Lung microvascular endothelial cell (primary cell): Measurements from ENCODE around the gene FADS6. TPM values are rescaled to one million over a fixed set of nuclear protein-coding genes. Genes with fewer than 3 reads are reported as not detected.
A peak's percentile ranks its signal among the peaks of the same experiment; 100 is the strongest.
"Not testable (repeated sequence)": the region's sequence is repeated elsewhere in the genome, so short reads cannot be mapped to it uniquely, and the experiment has no call there.

ENCODE experiments used
- DNase-seq, 2 donors: peaks; one replicate each; pipeline versions ENCODE4 v3.0.0 to v3.0.0-alpha.2; 2010; ENCODE audit warnings: low read depth in 2 of 2
- total RNA-seq: library from RNA; depleted of rRNA; stranded (reverse); fragments of >200 nt; gene quantifications from 2 replicates; pipeline ENCODE4 v1.2.1, GENCODE V29; 2014

Gene FADS6
- total RNA-seq, 1 donor from 2014 or later: not detected

DNA sequence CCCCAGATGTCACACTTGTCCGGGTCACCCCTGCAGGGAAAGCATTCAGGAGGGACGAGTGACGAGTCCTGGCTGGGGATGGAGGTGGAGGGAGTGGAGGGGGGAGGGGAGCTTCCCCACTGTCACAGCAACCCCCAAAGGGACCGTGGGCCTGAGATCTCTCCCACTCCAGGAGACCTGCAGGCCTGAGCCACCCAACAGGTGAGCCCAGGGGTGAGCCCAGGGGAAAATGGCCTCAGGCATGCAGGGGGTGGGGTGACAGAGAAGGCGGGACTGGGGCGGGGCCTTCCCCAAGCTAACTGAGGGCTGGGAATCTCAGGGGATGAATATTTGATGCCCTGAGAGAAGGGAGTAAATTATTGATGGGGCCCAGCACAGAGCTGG is 27.2 kb upstream of the FADS6 start:
- DNase-seq: no peak

DNA sequence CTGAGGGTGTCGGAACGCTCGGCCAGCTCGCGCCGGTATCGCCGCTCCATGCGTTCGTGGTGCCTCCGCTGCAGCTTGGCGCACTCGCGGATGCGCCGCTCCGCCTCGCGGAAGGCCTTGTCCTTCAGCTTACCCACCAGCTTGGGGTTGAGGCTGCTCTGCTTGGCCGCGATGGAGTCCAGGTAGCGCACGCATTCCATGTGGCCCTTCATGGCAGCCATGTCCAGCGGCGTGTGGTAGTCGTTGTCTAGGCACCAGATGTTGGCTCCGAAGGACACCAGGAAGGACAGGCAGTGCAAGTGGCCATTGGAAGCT is 26.8 kb upstream of the FADS6 start:
- DNase-seq: no peak

DNA sequence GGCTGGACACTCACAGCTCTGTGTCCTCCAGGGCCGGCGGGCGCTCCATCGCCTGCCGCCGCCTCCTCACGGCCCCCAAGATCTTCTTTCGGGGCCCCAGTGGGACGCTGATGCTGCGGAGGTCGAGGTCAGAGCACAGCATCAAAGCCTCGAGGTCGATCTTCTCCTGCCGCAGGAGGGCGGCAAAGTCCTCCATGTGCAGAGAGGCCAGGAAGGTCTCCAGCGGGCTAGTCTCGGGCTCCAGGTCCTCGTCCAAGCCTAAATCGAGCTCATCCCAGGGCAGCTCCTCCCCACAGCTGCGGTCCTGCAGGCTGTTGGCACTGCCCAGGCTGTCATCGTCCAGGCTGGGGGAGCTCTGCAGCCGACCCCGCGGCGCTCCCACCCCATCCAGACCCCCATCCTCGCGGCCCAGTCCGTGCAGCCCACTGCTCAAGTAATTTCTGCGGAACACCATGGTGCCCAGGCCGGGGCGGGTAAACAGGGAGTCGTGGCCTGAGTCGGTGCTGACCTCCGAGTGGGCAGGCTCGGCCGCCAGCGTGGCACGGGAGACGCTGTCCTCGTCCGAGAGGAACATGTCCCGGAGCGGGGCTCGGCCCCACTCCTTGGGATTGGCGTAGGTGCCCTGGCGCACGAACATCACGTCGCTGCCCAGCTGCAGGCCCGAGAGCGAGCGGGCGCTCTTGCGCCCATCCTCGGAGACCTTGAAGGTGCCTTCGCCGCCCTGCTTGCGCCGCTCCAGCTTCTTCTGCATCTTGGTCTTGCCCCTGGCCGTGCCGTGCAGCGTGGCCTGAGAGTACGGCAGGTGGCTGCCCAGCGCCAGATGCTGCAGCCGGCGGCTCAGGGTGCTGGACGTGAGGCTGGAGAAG is 26.2 kb upstream of the FADS6 start:
- DNase-seq: peak; percentile 19 to 21

DNA sequence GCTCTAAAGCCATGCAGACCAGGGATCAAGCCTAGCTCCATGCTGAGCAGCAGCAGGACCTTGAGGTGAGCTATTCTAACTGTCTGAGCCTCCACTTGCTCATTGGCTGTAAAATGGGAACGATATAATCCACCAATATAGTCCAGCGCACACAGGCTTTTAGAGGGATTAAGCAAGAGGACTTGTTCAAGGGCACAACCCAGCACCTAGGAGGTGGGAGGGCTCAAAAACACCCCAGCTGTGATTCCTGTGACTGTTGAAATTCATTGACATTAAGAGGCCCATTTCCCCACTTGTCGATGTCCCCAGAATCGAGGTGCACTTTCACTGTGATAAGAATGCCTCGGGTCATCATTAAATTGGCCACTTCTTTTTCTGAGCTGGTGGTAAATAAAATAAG is 25.5 kb upstream of the FADS6 start:
- no peak for DNase-seq

DNA sequence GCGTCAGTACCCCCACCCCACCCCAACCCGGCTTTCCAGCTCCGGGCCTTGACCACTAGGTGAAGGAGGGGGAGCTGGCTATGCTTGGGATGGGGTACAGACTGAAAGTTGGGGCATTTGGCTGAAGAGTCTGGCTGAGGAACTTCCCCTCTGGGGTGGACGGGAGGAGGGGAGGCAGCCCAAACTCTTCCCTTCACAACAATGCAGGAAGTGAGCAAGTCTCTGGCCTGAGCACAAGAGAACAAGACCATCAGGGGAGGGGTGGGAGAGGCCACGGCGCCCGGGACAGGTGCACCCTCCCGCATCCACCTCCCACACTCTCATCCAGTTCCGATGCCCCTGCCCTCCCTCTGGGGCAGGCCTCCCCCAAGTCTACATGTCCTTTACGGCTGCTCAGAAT is 24.0 kb upstream of the FADS6 start:
- DNase-seq: no peak

DNA sequence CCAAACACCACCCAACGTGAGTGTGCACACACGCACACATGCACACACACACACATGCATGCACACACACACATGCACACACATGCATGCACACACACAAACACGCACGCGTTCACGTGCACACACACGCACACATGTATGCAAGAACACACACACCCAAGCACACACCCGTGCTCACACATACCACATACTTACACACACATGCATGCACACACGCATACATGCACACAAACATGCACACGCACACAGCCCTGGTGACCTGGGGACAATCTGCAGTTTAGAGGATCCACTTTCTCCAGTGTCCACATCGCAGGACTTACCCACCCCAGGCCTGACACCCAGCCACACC is 23.4 kb upstream of the FADS6 start:
- no peak for DNase-seq

DNA sequence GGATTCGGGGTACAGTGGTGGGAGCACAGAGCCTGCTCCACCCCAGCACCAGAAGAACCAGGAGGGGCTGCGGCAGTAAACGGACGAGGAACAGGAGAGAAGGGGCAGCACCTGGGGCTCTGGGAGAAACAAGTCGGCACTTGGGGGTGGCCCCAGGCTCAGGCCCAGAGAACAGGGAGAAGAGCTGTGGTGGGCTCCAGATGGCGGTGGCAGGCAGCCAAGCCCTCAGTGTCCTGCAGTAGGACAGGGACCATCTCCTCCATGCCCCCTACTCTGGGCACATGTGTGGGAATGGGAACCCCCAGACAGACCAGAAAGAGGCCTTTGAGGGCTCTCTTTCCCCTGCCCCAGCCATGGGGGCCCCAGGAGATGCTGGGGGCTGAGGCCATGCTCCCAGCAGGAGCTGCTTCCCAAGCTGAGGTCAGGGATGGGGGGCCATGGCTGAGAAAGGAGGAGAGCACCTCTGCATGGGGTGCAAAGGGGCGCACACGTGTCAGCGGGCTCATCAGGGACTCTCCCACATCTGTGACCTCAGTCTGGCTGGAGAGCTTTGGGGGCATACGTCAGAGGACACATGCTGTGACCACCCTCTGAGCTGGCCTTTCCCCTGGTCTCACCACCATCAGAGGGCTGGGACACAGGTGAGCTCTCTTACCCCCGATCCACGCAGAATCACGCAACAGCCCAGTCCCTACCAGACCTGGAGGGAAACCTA is 22.9 kb upstream of the FADS6 start:
- DNase-seq: no peak

DNA sequence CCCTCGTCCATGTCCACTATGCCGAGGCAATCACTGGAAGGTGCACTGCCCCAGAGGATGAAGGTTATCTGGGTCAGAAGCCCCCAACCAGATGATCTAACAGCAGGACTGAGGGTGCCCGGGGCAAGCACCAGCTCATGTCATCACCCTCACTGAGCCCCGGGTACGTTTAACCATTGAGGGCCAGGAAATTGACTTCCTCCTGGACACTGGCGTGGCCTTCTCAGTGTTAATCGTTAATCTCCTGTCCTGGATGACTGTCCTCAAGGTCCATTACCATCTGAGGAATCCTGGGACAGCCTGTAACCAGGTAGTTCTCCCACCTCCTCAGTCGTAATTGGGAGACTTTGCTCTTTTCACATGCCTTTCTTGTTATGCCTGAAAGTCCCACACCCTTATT is 18.0 kb upstream of the FADS6 start:
- not testable (repeated sequence) for DNase-seq

DNA sequence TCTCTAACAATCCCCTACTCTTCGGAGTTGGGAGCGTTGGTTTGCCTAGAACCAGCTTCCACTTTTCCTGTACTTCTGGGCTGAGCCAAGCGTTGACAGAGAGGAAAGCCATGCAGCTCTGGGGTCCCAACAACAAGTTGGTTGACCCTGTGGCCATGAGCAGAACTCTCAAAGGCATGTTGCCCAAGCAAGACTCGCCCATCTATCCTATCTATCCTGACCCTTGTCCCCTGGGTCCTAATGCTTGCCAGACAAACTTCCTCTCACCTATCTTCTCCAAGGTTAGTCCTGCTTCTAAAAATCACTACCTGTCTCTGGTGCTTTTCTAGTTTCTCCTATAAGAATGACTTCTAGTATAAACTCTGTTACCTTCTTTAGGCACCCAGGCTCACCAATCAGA is 15.7 kb upstream of the FADS6 start:
- not testable (repeated sequence) for DNase-seq

DNA sequence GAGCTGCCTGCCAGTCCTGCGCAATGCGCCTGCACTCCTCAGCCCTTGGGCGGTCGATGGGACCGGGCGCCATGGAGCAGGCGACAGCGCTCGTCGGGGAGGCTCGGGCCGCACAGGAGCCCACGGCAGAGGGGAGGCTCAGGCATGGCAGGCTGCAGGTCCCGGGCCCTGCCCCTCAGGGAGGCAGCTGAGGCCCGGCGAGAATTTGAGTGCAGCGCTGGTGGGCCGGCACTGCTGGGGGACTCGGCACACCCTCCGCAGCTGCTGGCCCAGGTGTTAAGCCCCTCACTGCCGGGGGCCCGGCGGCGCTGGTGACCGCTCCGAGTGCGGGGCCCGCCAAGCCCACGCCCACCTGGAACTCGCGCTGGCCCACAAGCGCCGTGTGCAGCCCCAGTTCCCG is 13.6 kb upstream of the FADS6 start:
- DNase-seq: no peak

DNA sequence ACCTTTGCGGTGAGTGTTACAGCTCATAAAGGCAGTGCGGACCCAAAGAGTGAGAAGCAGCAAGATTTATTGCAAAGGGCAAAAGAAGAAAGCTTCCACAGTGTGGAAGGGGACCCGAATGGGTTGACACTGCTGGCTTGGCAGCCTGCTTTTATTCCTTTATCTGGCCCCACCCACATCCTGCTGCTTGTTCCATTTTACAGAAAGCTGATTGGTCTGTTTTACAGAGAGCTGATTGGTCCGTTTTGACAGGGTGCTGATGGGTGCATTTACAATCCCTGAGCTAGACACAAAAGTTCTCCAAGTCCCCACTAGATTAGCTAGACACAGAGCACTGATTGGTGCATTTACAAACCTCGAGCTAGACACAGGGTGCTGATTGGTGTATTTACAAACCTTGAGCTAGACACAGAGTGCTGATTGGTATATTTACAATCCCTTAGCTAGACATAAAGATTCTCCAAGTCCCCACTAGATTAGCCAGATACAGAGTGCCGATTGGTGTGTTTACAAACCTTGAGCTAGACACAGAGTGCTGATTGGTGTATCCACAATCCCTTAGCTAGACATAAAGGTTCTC is 12.9 kb upstream of the FADS6 start:
- not testable (repeated sequence) for DNase-seq

DNA sequence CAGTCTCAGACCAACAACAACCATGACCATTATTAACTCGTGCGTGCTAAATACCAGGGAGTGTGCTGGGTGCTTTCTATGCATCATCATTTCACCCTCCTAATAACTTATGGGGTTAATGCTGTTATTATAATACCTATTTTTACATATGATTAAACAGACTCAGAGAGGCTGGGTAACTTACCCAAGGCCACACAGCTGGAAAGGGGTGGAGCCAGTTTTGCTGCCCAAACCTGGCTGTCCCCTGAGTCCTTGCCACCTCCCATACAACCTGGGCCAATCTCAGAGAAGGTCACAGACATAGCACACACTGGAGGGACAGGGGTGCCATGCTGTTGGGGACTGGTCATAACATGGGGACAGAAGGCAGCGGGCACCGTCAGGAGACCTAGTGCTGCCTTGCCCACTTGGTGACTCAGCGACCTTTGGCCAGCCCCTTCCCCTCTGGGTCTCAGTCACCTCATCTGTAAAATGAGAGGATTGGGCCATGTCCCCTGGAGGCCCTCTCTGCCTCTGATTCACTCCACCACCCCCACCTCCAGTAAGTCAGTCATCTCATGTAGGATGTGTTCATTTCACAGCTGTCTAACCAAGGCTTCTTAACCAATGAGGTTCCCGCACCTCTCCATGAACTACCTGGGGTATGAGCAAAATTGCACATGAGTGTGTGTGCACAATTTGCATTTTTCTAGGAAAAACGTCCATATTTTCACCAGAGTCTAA is 11.4 kb upstream of the FADS6 start:
- DNase-seq: no peak

DNA sequence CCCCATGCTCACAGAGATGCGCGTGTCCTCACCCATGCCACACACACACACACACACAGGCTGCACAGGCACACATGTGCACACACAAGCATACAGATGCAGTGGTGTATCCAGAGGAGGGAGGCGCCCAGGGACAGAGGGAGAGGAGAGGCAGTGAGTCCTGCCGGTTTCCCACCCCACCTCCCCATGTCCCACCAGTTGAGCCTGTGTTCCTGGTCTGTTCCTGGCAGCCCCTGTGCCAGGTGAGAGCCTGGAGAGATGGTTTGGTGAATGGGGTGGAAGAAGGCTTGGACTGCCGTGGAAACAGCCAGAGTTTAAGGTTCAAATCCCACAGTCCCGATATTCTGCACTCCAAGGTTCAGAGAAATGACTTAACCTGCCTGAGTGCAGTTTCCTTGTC is 10.2 kb upstream of the FADS6 start:
- no peak for DNase-seq

DNA sequence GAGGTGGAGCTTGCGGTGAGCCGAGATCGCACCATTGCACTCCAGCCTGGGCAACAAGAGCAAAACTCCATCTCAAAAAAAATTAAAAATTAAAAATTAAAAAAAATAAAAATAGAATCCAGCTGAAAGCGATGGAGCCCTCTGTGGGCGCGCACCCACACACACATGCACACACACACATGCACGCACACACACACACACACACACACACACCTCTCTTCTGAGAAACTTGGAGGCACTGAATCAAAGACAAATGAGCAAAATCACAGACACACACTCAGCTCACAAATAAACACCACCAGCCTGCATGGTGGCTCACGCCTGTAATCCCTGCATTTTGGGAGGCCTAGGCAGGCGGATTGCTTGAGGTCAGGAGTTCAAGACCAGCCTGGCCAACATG is 9.6 kb upstream of the FADS6 start:
- no peak for DNase-seq

DNA sequence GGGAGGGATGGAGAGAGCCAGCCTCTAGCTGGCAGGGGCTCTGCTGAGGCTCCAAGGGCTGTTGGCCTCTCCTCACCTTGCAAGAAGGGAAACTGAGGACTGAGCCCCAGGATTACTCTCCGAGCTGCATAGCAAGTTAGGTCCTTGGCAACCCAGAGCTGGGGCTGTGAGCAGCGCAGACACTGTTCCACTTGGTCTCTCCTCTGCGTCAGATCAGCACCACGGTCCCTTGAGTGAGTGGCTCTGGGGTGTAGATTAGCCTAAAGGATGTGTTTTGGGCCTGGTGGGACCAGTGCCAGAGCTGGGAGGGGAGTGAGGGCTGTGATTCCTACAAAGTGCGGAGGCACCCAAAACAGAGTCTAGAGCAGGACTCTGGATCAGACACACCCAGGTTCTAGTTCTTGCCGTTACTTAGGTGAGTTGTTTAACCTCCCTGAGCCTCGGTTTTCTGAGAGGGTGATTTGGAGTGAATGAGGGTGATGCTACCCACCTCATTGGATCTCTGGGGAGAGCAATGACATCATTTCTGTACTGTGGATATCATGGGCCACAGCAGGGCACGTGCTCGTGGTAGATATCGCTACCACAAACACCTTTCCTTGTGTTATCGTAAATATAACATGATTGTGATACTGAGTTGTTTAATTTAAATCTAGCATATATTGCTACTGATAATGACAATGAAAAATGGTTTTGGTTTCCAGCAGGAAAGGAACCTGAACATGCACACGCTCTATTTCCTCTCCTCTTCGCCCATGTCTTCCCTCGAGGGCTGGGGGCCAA is 8.1 kb upstream of the FADS6 start:
- DNase-seq: no peak

DNA sequence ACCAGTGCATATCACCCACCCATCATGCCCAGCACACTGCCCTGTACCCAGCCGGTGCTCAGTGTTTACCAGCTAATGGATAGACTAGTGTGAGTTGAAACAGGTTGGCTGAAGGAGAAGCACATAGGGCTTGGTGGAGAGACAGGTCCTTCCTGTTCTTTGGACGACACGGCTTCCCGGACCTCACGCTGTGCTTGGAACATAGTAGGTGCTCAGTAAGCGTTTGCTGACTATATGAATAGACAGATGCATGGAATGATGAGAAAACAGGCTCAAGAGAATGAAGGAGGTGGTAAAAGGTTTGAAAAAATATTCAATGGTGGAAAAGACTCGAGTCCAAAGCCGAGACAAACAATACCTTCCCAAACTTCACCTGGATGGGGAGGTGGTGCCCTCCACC is 6.8 kb upstream of the FADS6 start:
- no peak for DNase-seq

DNA sequence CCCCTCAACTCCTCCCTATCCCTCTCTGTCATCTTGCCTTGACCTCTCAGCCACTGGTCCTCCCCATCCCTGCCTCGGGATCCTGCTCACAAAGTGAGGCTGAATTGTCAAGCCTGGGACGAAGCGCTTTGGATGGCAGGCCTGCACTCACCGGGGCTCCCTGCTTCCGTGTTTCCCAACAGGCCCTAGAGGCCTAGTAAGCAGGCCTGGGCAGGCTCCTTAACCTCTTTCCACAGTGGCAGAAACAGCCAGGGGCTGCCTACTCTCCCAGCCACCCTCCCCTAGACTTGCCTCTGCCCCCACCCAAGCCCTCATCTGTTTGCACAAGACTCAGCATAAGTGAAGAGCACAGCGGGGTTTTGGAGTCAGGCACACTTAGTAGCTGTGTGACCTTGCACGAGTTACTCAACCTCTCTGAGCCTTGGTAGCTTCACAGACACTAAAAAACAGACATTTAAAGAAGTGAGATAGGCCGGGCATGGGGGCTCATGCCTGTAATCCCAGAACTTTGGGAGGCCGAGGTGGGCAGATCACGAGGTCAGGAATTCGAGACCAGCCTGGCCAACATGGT is 5.0 kb upstream of the FADS6 start:
- DNase-seq: no peak

DNA sequence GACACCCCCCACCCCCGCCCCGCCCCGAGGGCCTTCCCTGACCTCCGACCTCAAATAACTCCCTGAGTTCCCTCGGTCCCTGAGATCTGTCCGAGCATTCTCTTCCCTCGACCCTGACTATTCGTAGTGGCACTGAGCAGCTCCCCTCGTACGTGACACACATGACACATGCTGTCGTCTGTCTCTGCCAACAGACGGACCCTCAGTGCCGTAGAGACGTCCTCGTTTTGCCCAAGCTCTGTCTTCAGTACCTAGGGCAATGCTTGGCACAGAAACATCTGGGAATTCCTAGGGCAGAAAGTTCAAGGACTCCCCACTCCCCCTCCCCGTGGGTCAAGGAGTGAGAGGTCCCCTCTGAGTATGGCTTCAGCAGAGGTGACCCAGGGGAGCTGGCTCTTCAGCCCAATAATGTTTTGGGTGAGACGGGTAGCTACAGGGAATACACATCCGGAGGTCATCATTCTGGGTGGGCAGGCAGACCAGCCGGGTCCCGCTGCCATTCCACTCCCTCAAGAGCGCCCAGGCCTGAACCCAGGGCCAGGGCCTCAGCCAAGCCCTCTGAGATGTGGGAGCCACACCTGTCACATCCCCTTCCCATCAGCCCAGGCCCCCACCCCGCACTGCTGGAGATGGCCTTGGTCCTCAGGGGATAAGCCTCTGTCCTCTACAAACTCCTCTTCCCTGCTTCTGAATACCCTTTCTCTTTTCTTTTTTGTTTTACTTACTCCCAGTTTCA is 671 bp upstream of the FADS6 start:
- no peak for DNase-seq

DNA sequence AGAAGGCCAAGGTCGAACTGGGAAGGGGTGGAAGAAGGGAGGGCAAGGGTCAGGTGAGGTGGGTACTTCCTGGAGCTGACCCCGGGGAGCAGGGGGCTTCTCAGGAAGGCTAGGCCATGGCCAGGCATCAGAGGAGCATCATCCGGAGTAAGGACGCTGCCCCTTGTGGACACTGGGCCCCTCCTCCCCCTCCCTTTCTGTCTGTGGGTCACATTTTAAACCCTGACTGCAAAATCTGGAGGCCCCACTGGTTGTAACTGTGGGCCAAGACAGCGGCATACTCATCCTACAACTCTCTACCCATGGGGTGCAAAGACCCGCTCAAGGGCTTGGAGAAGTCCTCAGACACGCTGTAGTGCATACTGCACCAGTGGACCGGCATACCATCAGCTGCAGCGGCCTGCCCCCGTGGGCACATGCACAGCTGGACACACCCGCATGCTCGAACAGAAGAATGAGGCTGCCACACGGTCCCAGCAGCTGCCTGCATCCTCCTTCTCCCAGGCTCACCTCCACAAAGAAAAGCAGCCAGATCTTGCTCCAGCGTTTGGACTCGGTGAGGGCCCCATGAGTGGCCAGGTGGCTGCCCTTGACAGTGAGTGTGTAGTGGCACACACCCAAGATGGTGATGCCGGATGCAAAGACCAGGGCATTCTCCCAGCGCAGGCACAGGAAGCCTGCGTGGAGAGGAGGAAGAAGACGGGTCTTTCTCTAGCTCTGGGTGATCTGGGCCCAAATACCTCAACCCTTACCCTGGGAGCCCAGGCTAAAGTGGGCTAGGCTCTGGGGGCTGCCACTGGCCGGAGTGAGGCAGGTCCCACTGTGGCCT is 1.2 kb downstream of the FADS6 start:
- DNase-seq: no peak

DNA sequence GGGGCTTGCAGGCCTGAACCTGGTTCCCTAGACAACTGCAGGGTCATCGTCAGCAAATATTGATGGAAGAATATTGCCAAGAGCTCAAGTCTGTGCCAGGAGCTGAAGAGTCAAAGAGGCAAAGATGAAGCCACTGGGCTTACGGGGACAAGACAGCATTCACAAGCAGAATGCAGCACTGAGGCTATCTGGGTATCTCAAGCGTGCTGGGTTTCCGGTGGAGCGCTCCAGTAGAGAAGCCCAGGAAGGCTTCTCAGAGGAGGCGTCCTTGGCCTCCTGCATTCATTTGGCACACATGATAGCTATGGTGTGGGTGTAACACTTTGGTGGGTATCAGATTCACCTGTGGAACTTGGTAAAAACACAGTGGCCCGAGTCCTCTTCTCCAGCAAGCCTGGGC is 2.9 kb downstream of the FADS6 start:
- no peak for DNase-seq
